NCI-H82 treated with DMSO at 0.1 percent for 48 hours (cell line): ENCODE data around the gene MREG.

ENCODE experiments used
- DNase-seq: peaks from one replicate; lab custom pipeline; 2025; ENCODE audit not compliant: unreplicated experiment; lab: John Stamatoyannopoulos, UW

Gene MREG

GRCh38 chr2:215898363-215898762 lies 115.0 kb downstream of the MREG start:
- DNase-seq: no peak

GRCh38 chr2:215896921-215897320 lies 116.4 kb downstream of the MREG start:
- no peak for DNase-seq

- DNase-seq: no peak
These were observed 118.0 kb downstream of the MREG start for GRCh38 chr2:215895330-215895729.
